Cardiac septum (tissue), 1 donor: Measurements from ENCODE around the gene PTPRM. TPM values are rescaled to one million over a fixed set of nuclear protein-coding genes. Genes with fewer than 3 reads are reported as not detected.
"Not testable (repeated sequence)": the region's sequence is repeated elsewhere in the genome, so short reads cannot be mapped to it uniquely, and the experiment has no call there.

Source experiments
- DNase-seq: peaks from one replicate; pipeline ENCODE4 v3.0.0-alpha.2; 2020; ENCODE audit warnings: low spot score
- intact Hi-C: fragments of 100-400 bp; cut with DNase I; formaldehyde crosslinking; loops from one replicate; pipeline ENCODE4 v1.14.0; 2022
- total RNA-seq: library from RNA; stranded (reverse); fragmentation: NEBNext Ultra II Directional; extraction: Animal tissue kit (Norgen Biotek cat#: 25700); gene quantifications from one replicate; pipeline ENCODE4 v1.2.1, GENCODE V29; 2021
- donor health status: DM: no; HTN: no; CAD: no.

PTPRM gene
- total RNA-seq, 1 donor from 2014 or later, result 132 TPM

- intact Hi-C loops, result no loop called here
- no peak for DNase-seq
Observed at GRCh38 chr18:7735626-7736175, 168.6 kb downstream of the PTPRM start.

GRCh38 chr18:7736526-7736925 is 169.4 kb downstream of the PTPRM start:
- intact Hi-C loops, DNase-seq: not testable (repeated sequence)

- DNase-seq, result no peak
- intact Hi-C loops, result no loop called here
Observed at GRCh38 chr18:7737550-7737949, 170.4 kb downstream of the PTPRM start.

- DNase-seq, result no peak
- intact Hi-C loops, result loop anchor here (1.0 kb wide), 1 partner anchor 10 kb away; no protein-coding TSS in a partner anchor
Observed at GRCh38 chr18:7740821-7741220, 173.7 kb downstream of the PTPRM start.

- intact Hi-C loops, result loop anchor here (1.0 kb wide), 1 partner anchor 10 kb away; no protein-coding TSS in a partner anchor
- DNase-seq, result no peak
Observed at GRCh38 chr18:7741640-7742039, 174.5 kb downstream of the PTPRM start.

GRCh38 chr18:7742224-7742623 is 175.1 kb downstream of the PTPRM start:
- intact Hi-C loops, result no loop called here
- DNase-seq, result no peak

- DNase-seq, result no peak
- intact Hi-C loops, result no loop called here
Observed at GRCh38 chr18:7743256-7743655, 176.1 kb downstream of the PTPRM start.

- DNase-seq, result no peak
- intact Hi-C loops, result no loop called here
Observed at GRCh38 chr18:7746106-7746505, 179.0 kb downstream of the PTPRM start.

- intact Hi-C loops, result no loop called here
- DNase-seq, result no peak
Observed at GRCh38 chr18:7748251-7749007, 181.3 kb downstream of the PTPRM start.

GRCh38 chr18:7749008-7749405 is 181.9 kb downstream of the PTPRM start:
- DNase-seq, result no peak
- intact Hi-C loops, result no loop called here

- intact Hi-C loops, result no loop called here
- no peak for DNase-seq
Observed at GRCh38 chr18:7749510-7749981, 182.4 kb downstream of the PTPRM start.

GRCh38 chr18:7750095-7750663 is 183.1 kb downstream of the PTPRM start:
- intact Hi-C loops, result no loop called here

GRCh38 chr18:7750966-7751365 is 183.8 kb downstream of the PTPRM start:
- DNase-seq, result no peak
- intact Hi-C loops, result loop anchor here (1.0 kb wide), 1 partner anchor 10 kb away; no protein-coding TSS in a partner anchor

More at GRCh38 chr18:7750095-7750663, 183.1 kb downstream of the PTPRM start:
- DNase-seq, result no peak

GRCh38 chr18:7754258-7754657 is 187.1 kb downstream of the PTPRM start:
- intact Hi-C loops, result no loop called here
- no peak for DNase-seq

- DNase-seq, result no peak
- intact Hi-C loops, result loop anchor here (5.0 kb wide), 2 partner anchors 187 to 482 kb away; partner anchors contain the start of gene PTPRM
Observed at GRCh38 chr18:7754725-7755181, 187.6 kb downstream of the PTPRM start.

- intact Hi-C loops, result loop anchor here (5.0 kb wide), 2 partner anchors 189 to 484 kb away; partner anchors contain the start of gene PTPRM
- no peak for DNase-seq
Observed at GRCh38 chr18:7755753-7756475, 188.8 kb downstream of the PTPRM start.

- intact Hi-C loops, result loop anchor here (5.0 kb wide), 2 partner anchors 190 to 485 kb away; partner anchors contain the start of gene PTPRM
- DNase-seq, result no peak
Observed at GRCh38 chr18:7757175-7757574, 190.1 kb downstream of the PTPRM start.

GRCh38 chr18:7758764-7759163 is 191.6 kb downstream of the PTPRM start:
- DNase-seq, result no peak
- intact Hi-C loops, result loop anchor here (5.0 kb wide), 2 partner anchors 191 to 486 kb away; partner anchors contain the start of gene PTPRM
